Activated naive CD8-positive, alpha-beta T cell (primary cell): ENCODE data around the gene ZNF579.

Experiments used
- H3K27ac Mint-ChIP-seq: one replicate; pipeline ENCODE4 v1.8.0; 2021; ENCODE audit warnings: mixed read lengths
- H3K27me3 Mint-ChIP-seq: one replicate; pipeline ENCODE4 v1.8.0; 2021; ENCODE audit warnings: mixed read lengths
- H3K36me3 Mint-ChIP-seq: one replicate; pipeline ENCODE4 v1.8.0; 2021; ENCODE audit warnings: mixed read lengths
- H3K4me1 Mint-ChIP-seq: one replicate; pipeline ENCODE4 v1.8.0; 2021; ENCODE audit warnings: low read depth, mixed read lengths
- H3K4me3 Mint-ChIP-seq: one replicate; pipeline ENCODE4 v1.8.0; 2021; ENCODE audit warnings: mild to moderate bottlenecking, mixed read lengths
- H3K9me3 Mint-ChIP-seq: one replicate; pipeline ENCODE4 v1.8.0; 2021; ENCODE audit warnings: low read depth, mixed read lengths

Gene ZNF579

GRCh38 chr19:55580628-55581144, at the start of gene ZNF579:
TSS of gene ZNF579 (minus strand) at chr19:55580848. CDS start at chr19:55579639, 1,209 bp downstream.
- Mint-ChIP-seq H3K36me3 (peaks cover 8% of the 10 kb centered on the region), H3K9me3 (no peaks in the 10 kb centered on the region), H3K4me3 (peak within 1 kb of the TSS; percentile 99), H3K4me1 (peaks cover 23% of the 10 kb centered on the region), H3K27me3 (no peaks in the 10 kb centered on the region), H3K27ac (peak within 1 kb of the TSS; percentile 96)

- no peaks in the 10 kb centered on the region for H3K9me3 Mint-ChIP-seq
- H3K4me3 Mint-ChIP-seq: peak overlapping the region; percentile 70
- no peaks in the 10 kb centered on the region for H3K27me3 Mint-ChIP-seq
- H3K27ac Mint-ChIP-seq: peak overlapping the region; percentile 16
- H3K4me1 Mint-ChIP-seq: peaks cover 37% of the 10 kb centered on the region
- no peaks in the 10 kb centered on the region for H3K36me3 Mint-ChIP-seq
Observed at GRCh38 chr19:55626350-55626749, 45.7 kb upstream of the ZNF579 start.

GRCh38 chr19:55625004-55625326, 44.3 kb upstream of the ZNF579 start:
- Mint-ChIP-seq H3K36me3 (no peaks in the 10 kb centered on the region), H3K4me1 (peaks cover 51% of the 10 kb centered on the region), H3K9me3 (no peaks in the 10 kb centered on the region), H3K27me3 (no peaks in the 10 kb centered on the region), H3K27ac (peak overlapping the region; percentile 84), H3K4me3 (peak overlapping the region; percentile 84)

- Mint-ChIP-seq H3K27me3 (no peaks in the 10 kb centered on the region), H3K4me3 (peak within 1 kb of the TSS; percentile 84), H3K36me3 (no peaks in the 10 kb centered on the region), H3K4me1 (peaks cover 56% of the 10 kb centered on the region), H3K9me3 (no peaks in the 10 kb centered on the region), H3K27ac (peak within 1 kb of the TSS; percentile 84)
Observed at GRCh38 chr19:55624109-55625003, 43.7 kb upstream of the ZNF579 start, which contains the start of gene ZNF784. TSS of gene ZNF784 (minus strand) at chr19:55624566. CDS start at chr19:55624561, 5 bp downstream.

- no peaks in the 10 kb centered on the region for H3K36me3 Mint-ChIP-seq
- peak overlapping the region; percentile 84 for H3K27ac Mint-ChIP-seq
- no peaks in the 10 kb centered on the region for H3K27me3 Mint-ChIP-seq
- H3K4me3 Mint-ChIP-seq: peak overlapping the region; percentile 84
- H3K4me1 Mint-ChIP-seq: peaks cover 59% of the 10 kb centered on the region
- H3K9me3 Mint-ChIP-seq: no peaks in the 10 kb centered on the region
Observed at GRCh38 chr19:55623561-55623960, 42.9 kb upstream of the ZNF579 start.

GRCh38 chr19:55623130-55623529, 42.5 kb upstream of the ZNF579 start:
- no peaks in the 10 kb centered on the region for H3K36me3 Mint-ChIP-seq

GRCh38 chr19:55622242-55622969, 41.8 kb upstream of the ZNF579 start:
- no peaks in the 10 kb centered on the region for H3K36me3 Mint-ChIP-seq

More at GRCh38 chr19:55623130-55623529, 42.5 kb upstream of the ZNF579 start:
- no peaks in the 10 kb centered on the region for H3K9me3 Mint-ChIP-seq
- no peak overlapping the region for H3K27ac Mint-ChIP-seq
- H3K27me3 Mint-ChIP-seq: no peaks in the 10 kb centered on the region
- H3K4me1 Mint-ChIP-seq: peaks cover 60% of the 10 kb centered on the region
- H3K4me3 Mint-ChIP-seq: no peak overlapping the region

GRCh38 chr19:55621673-55622231, 41.1 kb upstream of the ZNF579 start:
- Mint-ChIP-seq H3K27ac (no peak overlapping the region), H3K27me3 (no peaks in the 10 kb centered on the region), H3K36me3 (no peaks in the 10 kb centered on the region), H3K4me3 (no peak overlapping the region), H3K4me1 (peaks cover 54% of the 10 kb centered on the region), H3K9me3 (no peaks in the 10 kb centered on the region)

More at GRCh38 chr19:55622242-55622969, 41.8 kb upstream of the ZNF579 start:
- Mint-ChIP-seq H3K4me1 (peaks cover 58% of the 10 kb centered on the region), H3K27ac (no peak overlapping the region), H3K9me3 (no peaks in the 10 kb centered on the region), H3K27me3 (no peaks in the 10 kb centered on the region), H3K4me3 (no peak overlapping the region)

- Mint-ChIP-seq H3K36me3 (no peaks in the 10 kb centered on the region), H3K9me3 (no peaks in the 10 kb centered on the region), H3K27me3 (no peaks in the 10 kb centered on the region), H3K27ac (no peak overlapping the region), H3K4me1 (peaks cover 49% of the 10 kb centered on the region), H3K4me3 (peak overlapping the region; percentile 53)
Observed at GRCh38 chr19:55621205-55621672, 40.6 kb upstream of the ZNF579 start.

GRCh38 chr19:55620410-55621204, 40.0 kb upstream of the ZNF579 start:
- Mint-ChIP-seq H3K9me3 (no peaks in the 10 kb centered on the region), H3K27ac (peak overlapping the region; percentile 77), H3K4me3 (peak overlapping the region; percentile 53), H3K36me3 (no peaks in the 10 kb centered on the region), H3K27me3 (no peaks in the 10 kb centered on the region), H3K4me1 (peaks cover 45% of the 10 kb centered on the region)

GRCh38 chr19:55619286-55619685, 38.6 kb upstream of the ZNF579 start:
- H3K4me3 Mint-ChIP-seq: no peak overlapping the region
- no peaks in the 10 kb centered on the region for H3K27me3 Mint-ChIP-seq
- H3K36me3 Mint-ChIP-seq: no peaks in the 10 kb centered on the region
- H3K4me1 Mint-ChIP-seq: peaks cover 38% of the 10 kb centered on the region
- H3K27ac Mint-ChIP-seq: no peak overlapping the region
- no peaks in the 10 kb centered on the region for H3K9me3 Mint-ChIP-seq

- H3K4me3 Mint-ChIP-seq: no peak overlapping the region
- H3K9me3 Mint-ChIP-seq: no peaks in the 10 kb centered on the region
- H3K27ac Mint-ChIP-seq: peak overlapping the region; percentile 28
- H3K4me1 Mint-ChIP-seq: peaks cover 31% of the 10 kb centered on the region
- H3K36me3 Mint-ChIP-seq: no peaks in the 10 kb centered on the region
- H3K27me3 Mint-ChIP-seq: no peaks in the 10 kb centered on the region
Observed at GRCh38 chr19:55618426-55618825, 37.8 kb upstream of the ZNF579 start.

- Mint-ChIP-seq H3K27me3 (no peaks in the 10 kb centered on the region), H3K4me3 (no peak overlapping the region), H3K36me3 (no peaks in the 10 kb centered on the region), H3K27ac (no peak overlapping the region), H3K9me3 (no peaks in the 10 kb centered on the region), H3K4me1 (peaks cover 28% of the 10 kb centered on the region)
Observed at GRCh38 chr19:55617426-55617825, 36.8 kb upstream of the ZNF579 start.

- peaks cover 36% of the 10 kb centered on the region for H3K4me1 Mint-ChIP-seq
- no peak overlapping the region for H3K4me3 Mint-ChIP-seq
- H3K27ac Mint-ChIP-seq: no peak overlapping the region
- no peaks in the 10 kb centered on the region for H3K9me3 Mint-ChIP-seq
- H3K27me3 Mint-ChIP-seq: no peaks in the 10 kb centered on the region
- no peaks in the 10 kb centered on the region for H3K36me3 Mint-ChIP-seq
Observed at GRCh38 chr19:55616395-55616875, 35.8 kb upstream of the ZNF579 start.
